HL-60 (cell line): ENCODE data around the gene ARID5B.

Experiments used
- DNase-seq, 2 experiments: peaks; one replicate each; pipeline ENCODE4 v3.0.0-alpha.2; 2010 to 2020; ENCODE audit warnings: low read depth in 1 of 2, low spot score in 1 of 2
- H3K27ac ChIP-seq: fragments of 250-450 bp; sonication (Bioruptor Pico); replicated peaks from 2 replicates; pipeline ENCODE4 v1.5.1; 2020; ENCODE audit warnings: mild to moderate bottlenecking, moderate library complexity
- H3K27me3 ChIP-seq: fragments of 250-450 bp; sonication (Bioruptor Pico); 2 replicates; pipeline ENCODE4 v1.5.1; 2021; ENCODE audit warnings: mild to moderate bottlenecking, moderate library complexity; ENCODE audit not compliant: insufficient read depth, poor library complexity, severe bottlenecking
- H3K4me3 ChIP-seq: replicated peaks from 2 replicates; pipeline ENCODE4 v1.5.1; 2011; ENCODE audit warnings: mild to moderate bottlenecking, control low read depth, low read length; ENCODE audit not compliant: insufficient read depth
- GABPA ChIP-seq: IDR thresholded peaks from 2 replicates; pipeline ENCODE4 v1.6.1; 2012; ENCODE audit warnings: low read depth
- POLR2AphosphoS5 ChIP-seq: IDR thresholded peaks from 2 replicates; pipeline ENCODE4 v1.6.1; 2012; ENCODE audit warnings: low read depth
- SPI1 ChIP-seq: IDR thresholded peaks from 2 replicates; pipeline ENCODE4 v1.6.1; 2012; ENCODE audit warnings: low read depth, mild to moderate bottlenecking, borderline replicate concordance
- TF ChIP-seq, protein P1 (sequence below): IDR thresholded peaks from 2 replicates; pipeline ENCODE4 v1.6.1; 2012; ENCODE audit warnings: low read depth; ENCODE audit not compliant: insufficient replicate concordance
- TF ChIP-seq, protein P2 (sequence below): IDR thresholded peaks from one replicate; pipeline ENCODE4 v1.5.1; 2011; ENCODE audit warnings: low read length, control low read depth, inconsistent platforms; ENCODE audit not compliant: insufficient read depth

ARID5B gene

DNA sequence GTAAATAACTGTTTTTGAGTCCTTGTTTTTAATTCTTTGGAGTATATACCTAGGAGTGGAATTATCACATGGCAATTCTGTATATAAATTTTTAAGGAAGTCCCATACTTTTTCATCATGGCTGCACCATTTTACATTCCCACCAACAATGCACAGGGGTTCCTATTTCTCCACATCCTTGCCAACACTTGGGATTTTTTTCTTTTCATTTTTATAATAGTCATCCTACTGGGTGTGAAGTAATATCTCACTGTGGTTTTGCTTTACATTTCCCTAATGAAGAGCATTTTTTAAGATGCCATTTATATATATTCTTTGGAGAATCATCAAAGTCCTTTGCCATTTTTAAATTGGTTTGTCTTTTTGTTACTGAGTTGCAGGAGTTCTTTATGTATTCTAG, 89.7 kb downstream of the ARID5B start:
- no peaks in the 10 kb centered on the region for H3K27me3 ChIP-seq
- no peak for DNase-seq
- no peak overlapping the region for H3K4me3 ChIP-seq
- no peak overlapping the region for H3K27ac ChIP-seq
- no peak for TF ChIP-seq GABPA

DNA sequence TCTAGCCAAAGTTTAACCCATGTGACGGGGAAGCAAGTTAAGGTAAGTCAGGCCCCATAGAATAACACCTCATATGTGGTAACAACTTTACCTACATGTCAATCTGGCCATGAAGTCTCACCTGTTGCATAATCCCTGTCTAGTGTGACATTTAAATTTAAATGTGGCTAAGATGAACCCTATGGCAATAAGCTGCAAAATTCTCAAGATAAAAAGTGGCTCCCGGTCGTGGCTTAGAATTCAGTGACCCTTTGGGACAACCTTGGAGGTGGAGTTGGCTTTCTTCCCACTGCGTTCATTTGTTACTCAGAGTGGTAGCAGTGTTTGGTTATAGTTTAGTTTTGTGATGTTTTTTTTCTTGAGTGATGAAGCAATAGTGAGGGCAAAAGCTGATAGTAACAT, 90.6 kb downstream of the ARID5B start:
- TF ChIP-seq POLR2AphosphoS5, result no peak
- DNase-seq, result no peak

DNA sequence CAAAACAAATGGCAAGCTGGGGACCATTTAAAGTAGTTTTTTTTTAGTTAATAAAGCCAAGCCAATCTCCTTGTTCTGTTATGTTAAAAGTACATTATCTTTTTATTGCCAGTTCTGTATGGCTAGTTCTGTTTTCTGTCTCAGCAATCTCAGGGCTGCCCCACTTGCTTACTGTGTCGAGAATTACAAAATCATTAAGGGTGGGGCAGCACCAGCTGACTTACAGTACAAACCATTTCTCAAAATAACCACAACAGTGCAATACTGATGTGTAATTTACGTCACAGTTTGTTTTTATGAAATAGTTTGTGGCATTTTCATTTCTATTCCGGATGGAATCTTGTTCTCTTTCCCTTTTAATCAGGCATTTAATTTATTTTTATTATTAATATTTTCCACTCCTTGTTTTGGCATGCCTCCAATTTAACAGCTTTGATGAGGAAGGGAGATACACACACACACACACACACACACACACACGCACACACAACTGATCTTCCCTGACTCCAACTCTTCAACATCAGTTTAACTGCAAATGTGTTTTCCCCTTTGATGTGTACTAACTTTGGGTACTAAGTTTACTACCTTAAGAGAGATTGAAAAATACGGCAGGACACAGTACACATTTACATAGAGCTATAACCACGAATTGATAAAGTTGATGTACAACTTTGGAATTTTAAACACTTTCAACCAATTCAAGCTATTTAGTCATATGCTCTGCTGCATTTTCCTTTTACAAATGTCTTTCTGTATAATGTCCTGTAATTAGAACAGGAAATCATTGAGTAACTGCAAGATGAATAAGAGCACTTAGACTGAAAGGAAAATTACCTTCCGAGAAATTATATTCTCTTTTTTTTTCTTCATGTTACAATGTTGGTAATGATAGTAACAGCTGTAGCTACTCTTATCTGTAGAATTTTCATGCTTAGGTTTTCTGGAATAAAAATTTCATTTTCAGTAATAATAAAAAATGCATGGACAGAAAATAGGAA, 91.5 kb downstream of the ARID5B start:
- Histone ChIP-seq H3K27ac (no peak overlapping the region), H3K27me3 (no peaks in the 10 kb centered on the region), H3K4me3 (no peak overlapping the region)
- no peak for TF ChIP-seq GABPA
- DNase-seq, result peak; percentile 46 to 55

More for the DNA sequence above, 90.6 kb downstream of the ARID5B start:
- no peak overlapping the region for H3K27ac ChIP-seq
- no peak overlapping the region for H3K4me3 ChIP-seq
- H3K27me3 ChIP-seq, result no peaks in the 10 kb centered on the region

DNA sequence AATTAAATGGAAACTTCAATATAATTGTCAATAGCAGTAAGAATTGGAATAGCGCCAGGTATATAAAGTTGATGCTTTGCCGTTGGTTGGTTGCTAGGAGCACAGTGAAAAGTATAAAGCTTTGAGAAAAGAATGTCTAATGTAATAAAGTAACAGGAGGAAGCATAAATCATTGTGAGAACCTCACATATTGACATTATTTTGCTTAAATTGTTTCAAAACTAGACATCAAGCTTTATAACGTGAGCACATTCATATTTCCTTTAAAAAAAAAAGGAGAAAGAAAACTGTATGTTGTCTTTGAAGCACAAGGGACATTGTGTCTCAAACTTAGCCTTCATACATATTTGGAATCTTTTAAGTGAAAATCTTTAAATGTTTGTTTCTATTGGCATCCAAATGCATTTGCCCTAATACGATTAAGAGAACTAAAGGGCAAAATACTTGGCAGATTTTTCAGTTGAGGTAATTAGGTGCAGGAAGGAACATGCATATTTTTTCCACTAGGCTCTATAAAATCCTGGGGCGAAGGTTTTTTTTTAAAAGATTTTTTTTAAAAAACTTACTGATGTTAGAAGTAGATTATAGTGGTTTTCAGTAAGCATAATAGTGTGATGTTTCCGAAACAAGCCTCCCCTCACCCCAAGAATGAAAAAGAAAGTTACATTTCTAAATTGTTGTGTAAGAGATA, 92.4 kb downstream of the ARID5B start:
- Histone ChIP-seq H3K27me3 (no peaks in the 10 kb centered on the region), H3K27ac (no peak overlapping the region), H3K4me3 (no peak overlapping the region)
- TF ChIP-seq, protein P1, sequence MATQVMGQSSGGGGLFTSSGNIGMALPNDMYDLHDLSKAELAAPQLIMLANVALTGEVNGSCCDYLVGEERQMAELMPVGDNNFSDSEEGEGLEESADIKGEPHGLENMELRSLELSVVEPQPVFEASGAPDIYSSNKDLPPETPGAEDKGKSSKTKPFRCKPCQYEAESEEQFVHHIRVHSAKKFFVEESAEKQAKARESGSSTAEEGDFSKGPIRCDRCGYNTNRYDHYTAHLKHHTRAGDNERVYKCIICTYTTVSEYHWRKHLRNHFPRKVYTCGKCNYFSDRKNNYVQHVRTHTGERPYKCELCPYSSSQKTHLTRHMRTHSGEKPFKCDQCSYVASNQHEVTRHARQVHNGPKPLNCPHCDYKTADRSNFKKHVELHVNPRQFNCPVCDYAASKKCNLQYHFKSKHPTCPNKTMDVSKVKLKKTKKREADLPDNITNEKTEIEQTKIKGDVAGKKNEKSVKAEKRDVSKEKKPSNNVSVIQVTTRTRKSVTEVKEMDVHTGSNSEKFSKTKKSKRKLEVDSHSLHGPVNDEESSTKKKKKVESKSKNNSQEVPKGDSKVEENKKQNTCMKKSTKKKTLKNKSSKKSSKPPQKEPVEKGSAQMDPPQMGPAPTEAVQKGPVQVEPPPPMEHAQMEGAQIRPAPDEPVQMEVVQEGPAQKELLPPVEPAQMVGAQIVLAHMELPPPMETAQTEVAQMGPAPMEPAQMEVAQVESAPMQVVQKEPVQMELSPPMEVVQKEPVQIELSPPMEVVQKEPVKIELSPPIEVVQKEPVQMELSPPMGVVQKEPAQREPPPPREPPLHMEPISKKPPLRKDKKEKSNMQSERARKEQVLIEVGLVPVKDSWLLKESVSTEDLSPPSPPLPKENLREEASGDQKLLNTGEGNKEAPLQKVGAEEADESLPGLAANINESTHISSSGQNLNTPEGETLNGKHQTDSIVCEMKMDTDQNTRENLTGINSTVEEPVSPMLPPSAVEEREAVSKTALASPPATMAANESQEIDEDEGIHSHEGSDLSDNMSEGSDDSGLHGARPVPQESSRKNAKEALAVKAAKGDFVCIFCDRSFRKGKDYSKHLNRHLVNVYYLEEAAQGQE, result no peak
- no peak for DNase-seq

DNA sequence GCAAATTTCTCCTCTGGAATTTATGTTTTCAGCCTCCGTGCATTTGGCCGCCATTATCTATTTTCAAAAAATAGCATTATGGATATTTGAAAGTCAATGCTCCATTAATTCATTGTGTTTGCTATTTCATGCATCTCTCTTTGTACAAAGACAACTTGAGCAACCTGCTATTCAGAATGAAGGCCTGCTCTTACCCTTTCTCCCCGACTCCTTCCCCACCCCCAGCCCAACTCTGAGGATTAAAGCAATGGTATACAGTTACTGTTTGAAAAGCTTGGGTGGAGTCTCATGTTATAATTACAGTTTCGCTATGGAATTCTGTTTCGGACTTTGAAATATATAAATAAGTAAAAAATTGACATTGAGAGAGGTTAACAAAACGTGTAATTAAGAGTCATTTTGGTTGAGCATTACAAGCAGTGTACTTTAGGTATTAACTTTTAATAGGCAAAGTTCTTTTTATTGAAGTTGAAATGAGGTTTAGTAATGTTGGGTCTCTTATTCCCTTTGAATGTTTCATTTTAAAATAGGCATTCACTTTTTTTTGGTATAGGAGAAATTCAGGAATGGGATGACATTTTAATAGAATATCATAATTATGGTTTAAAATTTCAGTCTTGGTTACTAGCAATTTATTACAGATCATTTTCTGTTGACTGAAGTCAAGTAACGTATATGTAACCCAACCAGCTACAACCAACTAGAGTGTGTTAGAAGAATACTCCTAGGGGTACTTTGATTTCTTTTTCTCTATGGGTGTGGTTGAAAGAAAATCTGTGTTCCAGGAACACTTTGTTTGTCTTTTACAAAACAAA, 93.1 kb downstream of the ARID5B start:
- Histone ChIP-seq H3K27ac (no peak overlapping the region), H3K4me3 (no peak overlapping the region)
- no peak for DNase-seq

DNA sequence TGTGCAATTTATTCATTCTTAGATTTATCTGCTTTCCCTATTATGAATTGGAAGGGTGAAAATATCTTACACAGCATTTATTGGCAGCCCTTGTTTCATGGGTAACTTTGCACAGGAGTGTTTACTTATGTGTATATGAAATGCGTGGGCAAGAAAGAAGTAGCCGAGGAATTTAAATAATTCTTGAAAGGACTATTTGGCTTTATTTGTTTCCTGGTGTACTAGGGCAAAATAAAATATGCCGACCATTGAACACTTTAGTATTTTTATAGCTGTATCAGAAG, 93.7 kb downstream of the ARID5B start:
- H3K27ac ChIP-seq, result no peak overlapping the region
- H3K27me3 ChIP-seq, result no peaks in the 10 kb centered on the region
- H3K4me3 ChIP-seq, result no peak overlapping the region
- DNase-seq, result no peak
- TF ChIP-seq, protein P1, result no peak
- no peak for TF ChIP-seq POLR2AphosphoS5
- TF ChIP-seq, protein P2, sequence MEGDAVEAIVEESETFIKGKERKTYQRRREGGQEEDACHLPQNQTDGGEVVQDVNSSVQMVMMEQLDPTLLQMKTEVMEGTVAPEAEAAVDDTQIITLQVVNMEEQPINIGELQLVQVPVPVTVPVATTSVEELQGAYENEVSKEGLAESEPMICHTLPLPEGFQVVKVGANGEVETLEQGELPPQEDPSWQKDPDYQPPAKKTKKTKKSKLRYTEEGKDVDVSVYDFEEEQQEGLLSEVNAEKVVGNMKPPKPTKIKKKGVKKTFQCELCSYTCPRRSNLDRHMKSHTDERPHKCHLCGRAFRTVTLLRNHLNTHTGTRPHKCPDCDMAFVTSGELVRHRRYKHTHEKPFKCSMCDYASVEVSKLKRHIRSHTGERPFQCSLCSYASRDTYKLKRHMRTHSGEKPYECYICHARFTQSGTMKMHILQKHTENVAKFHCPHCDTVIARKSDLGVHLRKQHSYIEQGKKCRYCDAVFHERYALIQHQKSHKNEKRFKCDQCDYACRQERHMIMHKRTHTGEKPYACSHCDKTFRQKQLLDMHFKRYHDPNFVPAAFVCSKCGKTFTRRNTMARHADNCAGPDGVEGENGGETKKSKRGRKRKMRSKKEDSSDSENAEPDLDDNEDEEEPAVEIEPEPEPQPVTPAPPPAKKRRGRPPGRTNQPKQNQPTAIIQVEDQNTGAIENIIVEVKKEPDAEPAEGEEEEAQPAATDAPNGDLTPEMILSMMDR, result no peak
- no peak for TF ChIP-seq SPI1
- no peak for TF ChIP-seq GABPA

More for the DNA sequence above, 93.1 kb downstream of the ARID5B start:
- no peaks in the 10 kb centered on the region for H3K27me3 ChIP-seq
- no peak for TF ChIP-seq GABPA
